GM23338 (cell line): ENCODE results near the gene LARGE1. TPM values are rescaled to one million over a fixed set of nuclear protein-coding genes. Genes with fewer than 3 reads are reported as not detected.

Experiments
- ATAC-seq: fragments of 200-7000 bp; cut with Tn5 transposase; 3 replicates; pipeline ENCODE4 v1.9.1; 2020
- DNase-seq: peaks from one replicate; pipeline ENCODE4 v3.0.0-alpha.2; 2015; ENCODE audit warnings: low spot score
- H2AFZ ChIP-seq: fragments of 200-600 bp; sonication (generic); 2 replicates; pipeline ENCODE4 v1.8.0; 2016; ENCODE audit warnings: antibody characterized with exemption, mild to moderate bottlenecking, moderate library complexity
- H3F3A ChIP-seq: fragments of 200-600 bp; sonication (generic); replicated peaks from 2 replicates; pipeline ENCODE4 v1.8.0; 2017; ENCODE audit warnings: antibody characterized with exemption, mixed run types, low read depth
- H3K27ac ChIP-seq: fragments of 200-600 bp; sonication (generic); 2 replicates; pipeline ENCODE4 v1.6.1; 2016; ENCODE audit warnings: low read depth
- H3K27me3 ChIP-seq: fragments of 200-600 bp; sonication (generic); 2 replicates; pipeline ENCODE4 v1.8.0; 2016; ENCODE audit warnings: mild to moderate bottlenecking, mixed run types, moderate library complexity; ENCODE audit not compliant: insufficient read depth
- H3K36me3 ChIP-seq: fragments of 200-600 bp; sonication (generic); 2 replicates; pipeline ENCODE4 v1.8.0; 2016; ENCODE audit warnings: mild to moderate bottlenecking; ENCODE audit not compliant: insufficient read depth
- H3K4me1 ChIP-seq: fragments of 200-600 bp; sonication (generic); 2 replicates; pipeline ENCODE4 v1.8.0; 2016; ENCODE audit warnings: mild to moderate bottlenecking, moderate library complexity; ENCODE audit not compliant: insufficient read depth
- H3K4me2 ChIP-seq: fragments of 200-600 bp; sonication (generic); 2 replicates; pipeline ENCODE4 v1.7.1; 2017; ENCODE audit warnings: mixed run types
- H3K4me3 ChIP-seq: fragments of 200-600 bp; sonication (generic); 2 replicates; pipeline ENCODE4 v1.6.1; 2016; ENCODE audit warnings: mixed run types
- H3K79me2 ChIP-seq: fragments of 200-600 bp; sonication (generic); replicated peaks from 2 replicates; pipeline ENCODE4 v1.8.0; 2017; ENCODE audit warnings: mild to moderate bottlenecking; ENCODE audit not compliant: insufficient read depth
- H3K9me2 ChIP-seq: fragments of 200-600 bp; sonication (generic); 2 replicates; pipeline ENCODE4 v1.8.0; 2017; ENCODE audit not compliant: insufficient read depth
- H4K20me1 ChIP-seq: fragments of 200-600 bp; sonication (generic); replicated peaks from 2 replicates; pipeline ENCODE4 v1.8.0; 2017; ENCODE audit warnings: mild to moderate bottlenecking; ENCODE audit not compliant: insufficient read depth
- H3K27ac Mint-ChIP-seq: 2 replicates; pipeline ENCODE4 v1.8.0; 2020; ENCODE audit warnings: inconsistent platforms, mild to moderate bottlenecking, moderate library complexity, mixed read lengths
- H3K27me3 Mint-ChIP-seq: 3 replicates; pipeline ENCODE4 v1.8.0; 2022; ENCODE audit warnings: low read depth, mild to moderate bottlenecking, moderate library complexity, mixed read lengths, inconsistent platforms; ENCODE audit not compliant: insufficient read depth, poor library complexity
- H3K36me3 Mint-ChIP-seq: 3 replicates; pipeline ENCODE4 v1.8.0; 2021; ENCODE audit warnings: low read depth, mild to moderate bottlenecking, inconsistent platforms, moderate library complexity, mixed read lengths
- H3K4me1 Mint-ChIP-seq: 3 replicates; pipeline ENCODE4 v1.8.0; 2020; ENCODE audit warnings: mild to moderate bottlenecking, inconsistent platforms, mixed read lengths
- H3K4me3 Mint-ChIP-seq: 3 replicates; pipeline ENCODE4 v1.8.0; 2021; ENCODE audit warnings: moderate library complexity, mild to moderate bottlenecking, inconsistent platforms, mixed read lengths
- H3K9me3 Mint-ChIP-seq: 3 replicates; pipeline ENCODE4 v1.8.0; 2020; ENCODE audit warnings: moderate library complexity, mild to moderate bottlenecking, inconsistent platforms, mixed read lengths
- CREB1 ChIP-seq: fragments of 250-450 bp; sonication (Bioruptor Pico); IDR thresholded peaks from 2 replicates; pipeline ENCODE4 v1.5.0; 2020; ENCODE audit warnings: low read depth, mild to moderate bottlenecking, moderate library complexity
- ETS1 ChIP-seq: IDR thresholded peaks from 2 replicates; pipeline ENCODE4 v1.6.1; 2016; ENCODE audit warnings: antibody characterized with exemption
- EZH2 ChIP-seq: fragments of 200-600 bp; sonication (generic); IDR thresholded peaks from one replicate; pipeline ENCODE4 v1.8.0; 2017; ENCODE audit warnings: antibody characterized with exemption, mild to moderate bottlenecking, low read depth; ENCODE audit not compliant: unreplicated experiment
- EZH2phosphoT487 ChIP-seq: fragments of 200-600 bp; sonication (generic); IDR thresholded peaks from one replicate; pipeline ENCODE4 v1.8.1; 2018; ENCODE audit warnings: antibody characterized with exemption; ENCODE audit not compliant: unreplicated experiment
- JUNB ChIP-seq: IDR thresholded peaks from one replicate; pipeline ENCODE4 v1.6.1; 2016; ENCODE audit warnings: antibody characterized with exemption; ENCODE audit not compliant: unreplicated experiment
- NANOG ChIP-seq: IDR thresholded peaks from 2 replicates; pipeline ENCODE4 v1.6.1; 2016; ENCODE audit warnings: antibody characterized with exemption, borderline replicate concordance
- POLR2AphosphoS5 ChIP-seq: IDR thresholded peaks from 2 replicates; pipeline ENCODE4 v1.6.1; 2016; ENCODE audit warnings: antibody characterized with exemption, low read depth
- REST ChIP-seq: IDR thresholded peaks from one replicate; pipeline ENCODE4 v1.6.1; 2018; ENCODE audit warnings: antibody characterized with exemption; ENCODE audit not compliant: unreplicated experiment
- STAT1 ChIP-seq: IDR thresholded peaks from one replicate; pipeline ENCODE4 v1.6.1; 2016; ENCODE audit warnings: antibody characterized with exemption; ENCODE audit not compliant: unreplicated experiment
- ZNF114 ChIP-seq: fragments of 250-450 bp; sonication (Bioruptor Pico); IDR thresholded peaks from 2 replicates; pipeline ENCODE4 v1.5.0; 2020; ENCODE audit warnings: mild to moderate bottlenecking, moderate library complexity
- ZNF331 ChIP-seq: fragments of 250-450 bp; sonication (Bioruptor Pico); IDR thresholded peaks from 2 replicates; pipeline ENCODE4 v1.5.0; 2020; ENCODE audit warnings: low read depth, mild to moderate bottlenecking, moderate library complexity
- polyA plus RNA-seq: library from polyadenylated mRNA; unstranded; fragments of >200 nt; fragmentation: Nextera tagmentation; extraction: Ambion mirVana; gene quantifications from 2 replicates; pipeline ENCODE4 v1.2.1, GENCODE V29; 2016
- total RNA-seq: library from RNA; depleted of rRNA; stranded (reverse); fragments of >200 nt; shearing (Covaris generic); gene quantifications from 2 replicates; pipeline ENCODE4 v1.2.3, GENCODE V29; 2014
- TF ChIP-seq, protein P1 (sequence below), 2 experiments: fragments of 200-600 bp in 1 of 2; sonication (generic) in 1 of 2; conservative IDR thresholded peaks; 2 replicates each; pipeline versions ENCODE4 v1.5.1 to v1.6.1; 2016 to 2017; ENCODE audit warnings: antibody characterized with exemption in 2 of 2, low read depth in 2 of 2, mild to moderate bottlenecking in 2 of 2, moderate library complexity in 1 of 2

Gene LARGE1
- total and polyA plus RNA-seq, 2 experiments from 2014 or later: 12.8 to 75.6 TPM

GRCh38 chr22:33850193-33850592, 70.1 kb downstream of the LARGE1 start (continued):
- no peak for TF ChIP-seq ETS1
- TF ChIP-seq CREB1 (CRISPR knock-in tag): no peak
- TF ChIP-seq STAT1: no peak
- TF ChIP-seq ZNF331 (CRISPR knock-in tag): no peak
- no peak for TF ChIP-seq REST
- no peak for TF ChIP-seq NANOG
- TF ChIP-seq ZNF114 (CRISPR knock-in tag): no peak
- TF ChIP-seq POLR2AphosphoS5: no peak

DNA sequence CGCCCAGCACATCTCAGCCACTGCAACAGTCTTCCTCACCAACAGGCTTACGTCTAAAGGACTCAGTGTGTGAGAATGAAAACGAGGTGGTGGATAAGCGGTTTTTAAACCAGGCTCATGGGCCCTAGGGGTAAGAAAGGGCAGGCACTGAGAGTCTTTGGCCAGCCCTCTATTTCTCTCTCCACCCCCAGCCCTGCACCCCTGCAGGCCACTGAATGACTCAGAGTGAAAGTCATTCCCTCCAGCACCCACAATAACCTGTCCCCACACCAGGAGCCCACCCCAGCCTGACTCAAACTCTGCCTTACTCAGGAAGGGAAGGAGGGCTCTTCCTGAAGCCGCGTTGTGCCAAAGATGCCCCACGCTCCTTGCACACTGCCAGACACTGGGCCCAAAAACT, 72.0 kb downstream of the LARGE1 start:
- Mint-ChIP-seq H3K4me3 (peak overlapping the region; percentile 25; the same call in 1 of the 3 replicates), H3K27me3 (peaks cover 19% of the 10 kb centered on the region), H3K4me1 (peaks cover 90% of the 10 kb centered on the region), H3K36me3 (peaks cover 9% of the 10 kb centered on the region), H3K27ac (peak overlapping the region; percentile 89), H3K9me3 (no peaks in the 10 kb centered on the region)
- Histone ChIP-seq H3K27me3 (no peaks in the 10 kb centered on the region), H3K4me3 (no peak overlapping the region), H3K27ac (peak overlapping the region; percentile 91), H3K79me2 (peaks cover 94% of the 10 kb centered on the region), H3K4me1 (peaks cover 79% of the 10 kb centered on the region), H3F3A (no peaks in the 10 kb centered on the region), H3K9me2 (no peaks in the 10 kb centered on the region), H4K20me1 (0 out of 2 replicates have a peak, but pooled peaks cover 5% of the 10 kb centered on the region), H3K36me3 (0 out of 2 replicates have a peak, but pooled peaks cover 3% of the 10 kb centered on the region), H3K4me2 (peak overlapping the region; percentile 65), H2AFZ (no peak overlapping the region)
- ATAC-seq: peak; percentile 33
- DNase-seq: peak; percentile 40
- no peak for TF ChIP-seq EZH2phosphoT487
- no peak for TF ChIP-seq CREB1 (CRISPR knock-in tag)
- TF ChIP-seq ETS1: no peak
- no peak for TF ChIP-seq STAT1
- no peak for TF ChIP-seq EZH2
- no peak for TF ChIP-seq NANOG
- no peak for TF ChIP-seq ZNF331 (CRISPR knock-in tag)
- no peak for TF ChIP-seq REST
- TF ChIP-seq, protein P1, sequence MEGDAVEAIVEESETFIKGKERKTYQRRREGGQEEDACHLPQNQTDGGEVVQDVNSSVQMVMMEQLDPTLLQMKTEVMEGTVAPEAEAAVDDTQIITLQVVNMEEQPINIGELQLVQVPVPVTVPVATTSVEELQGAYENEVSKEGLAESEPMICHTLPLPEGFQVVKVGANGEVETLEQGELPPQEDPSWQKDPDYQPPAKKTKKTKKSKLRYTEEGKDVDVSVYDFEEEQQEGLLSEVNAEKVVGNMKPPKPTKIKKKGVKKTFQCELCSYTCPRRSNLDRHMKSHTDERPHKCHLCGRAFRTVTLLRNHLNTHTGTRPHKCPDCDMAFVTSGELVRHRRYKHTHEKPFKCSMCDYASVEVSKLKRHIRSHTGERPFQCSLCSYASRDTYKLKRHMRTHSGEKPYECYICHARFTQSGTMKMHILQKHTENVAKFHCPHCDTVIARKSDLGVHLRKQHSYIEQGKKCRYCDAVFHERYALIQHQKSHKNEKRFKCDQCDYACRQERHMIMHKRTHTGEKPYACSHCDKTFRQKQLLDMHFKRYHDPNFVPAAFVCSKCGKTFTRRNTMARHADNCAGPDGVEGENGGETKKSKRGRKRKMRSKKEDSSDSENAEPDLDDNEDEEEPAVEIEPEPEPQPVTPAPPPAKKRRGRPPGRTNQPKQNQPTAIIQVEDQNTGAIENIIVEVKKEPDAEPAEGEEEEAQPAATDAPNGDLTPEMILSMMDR (conservative IDR thresholded peaks at IDR 0.05; ENCODE audit: low read depth in 2 of 2): no peak
- no peak for TF ChIP-seq POLR2AphosphoS5
- TF ChIP-seq JUNB: no peak
